ENCODE measurements around the gene SOX9. TPM values are rescaled to one million over a fixed set of nuclear protein-coding genes. Genes with fewer than 3 reads are reported as not detected.

SOX9 gene
- 14.8 and 16.5 TPM in 2 replicates for polyA plus RNA-seq

DNA sequence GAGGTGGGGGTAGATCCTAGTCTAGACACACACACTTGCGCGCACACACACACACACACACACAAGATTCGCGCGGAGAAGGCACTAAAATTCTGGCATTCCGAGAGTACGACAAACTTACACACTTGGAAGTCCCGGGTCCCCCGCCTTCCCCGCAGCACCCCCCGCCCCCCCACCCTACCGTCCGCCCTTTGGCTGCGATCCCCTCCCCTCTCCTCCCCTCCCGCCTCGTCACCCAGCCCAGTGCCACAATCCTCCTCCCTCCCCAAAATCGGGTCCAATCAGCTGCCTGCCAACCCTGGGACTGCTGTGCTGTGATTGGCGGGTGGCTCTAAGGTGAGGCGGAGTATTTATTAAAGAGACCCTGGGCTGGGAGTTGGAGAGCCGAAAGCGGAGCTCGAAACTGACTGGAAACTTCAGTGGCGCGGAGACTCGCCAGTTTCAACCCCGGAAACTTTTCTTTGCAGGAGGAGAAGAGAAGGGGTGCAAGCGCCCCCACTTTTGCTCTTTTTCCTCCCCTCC lies at the start of gene SOX9:
SOX9 (plus strand) TSS at position 379 of the 522 bp plus-strand sequence. CDS start 372 bp downstream, outside the sequence.

